Stromal cell of bone marrow (primary cell): Measurements from ENCODE around the gene RASIP1.
A peak's percentile ranks its signal among the peaks of the same experiment; 100 is the strongest.
"Not testable (repeated sequence)": the region's sequence is repeated elsewhere in the genome, so short reads cannot be mapped to it uniquely, and the experiment has no call there.

ENCODE experiments used
- DNase-seq: peaks from one replicate; pipeline ENCODE4 v3.0.0-alpha.2; 2012; ENCODE audit warnings: low read depth

The RASIP1 gene

GRCh38 chr19:48740164-48740972 lies at the start of gene RASIP1:
Gene RASIP1 (minus strand): TSS chr19:48740610. CDS start chr19:48740282, 328 bp downstream.
- no peak for DNase-seq

GRCh38 chr19:48787331-48787730 lies 46.9 kb upstream of the RASIP1 start:
- DNase-seq = not testable (repeated sequence)

- DNase-seq = not testable (repeated sequence)
Observed at GRCh38 chr19:48786422-48786821, 46.0 kb upstream of the RASIP1 start.

- DNase-seq = no peak
Observed at GRCh38 chr19:48784527-48784926, 44.1 kb upstream of the RASIP1 start.

GRCh38 chr19:48780631-48781391 lies 40.4 kb upstream of the RASIP1 start:
- no peak for DNase-seq

GRCh38 chr19:48779636-48780035 lies 39.2 kb upstream of the RASIP1 start:
- no peak for DNase-seq

- DNase-seq = no peak
Observed at GRCh38 chr19:48777720-48778119, 37.3 kb upstream of the RASIP1 start.

GRCh38 chr19:48777139-48777538 lies 36.7 kb upstream of the RASIP1 start:
- DNase-seq = no peak

- no peak for DNase-seq
Observed at GRCh38 chr19:48772503-48772953, 32.1 kb upstream of the RASIP1 start.

GRCh38 chr19:48770734-48771472 lies 30.5 kb upstream of the RASIP1 start:
- no peak for DNase-seq

GRCh38 chr19:48770266-48770665 lies 29.9 kb upstream of the RASIP1 start:
- peak; percentile 36 for DNase-seq

GRCh38 chr19:48768994-48769713 lies 28.7 kb upstream of the RASIP1 start:
- no peak for DNase-seq

- DNase-seq = not testable (repeated sequence)
Observed at GRCh38 chr19:48768171-48768753, 27.9 kb upstream of the RASIP1 start.

- DNase-seq = not testable (repeated sequence)
Observed at GRCh38 chr19:48765816-48766215, 25.4 kb upstream of the RASIP1 start.

GRCh38 chr19:48760504-48761205 lies 20.2 kb upstream of the RASIP1 start:
- no peak for DNase-seq

- DNase-seq = no peak
Observed at GRCh38 chr19:48757741-48758144, 17.3 kb upstream of the RASIP1 start.

GRCh38 chr19:48757089-48757675 lies 16.8 kb upstream of the RASIP1 start:
- DNase-seq = no peak

- DNase-seq = no peak
Observed at GRCh38 chr19:48756686-48757085, 16.3 kb upstream of the RASIP1 start.

- no peak for DNase-seq
Observed at GRCh38 chr19:48756212-48756611, 15.8 kb upstream of the RASIP1 start.

GRCh38 chr19:48755787-48756186 lies 15.4 kb upstream of the RASIP1 start:
- DNase-seq = no peak
